Glutamatergic neuron (in vitro differentiated cells): ENCODE data around the gene FHIP1A. TPM values are rescaled to one million over a fixed set of nuclear protein-coding genes. Genes with fewer than 3 reads are reported as not detected.

Source experiments
- DNase-seq: peaks from one replicate; pipeline ENCODE4 v3.0.0; 2022
- H3K27ac Mint-ChIP-seq: one replicate; pipeline ENCODE4 v1.8.0; 2020; ENCODE audit warnings: mild to moderate bottlenecking, mixed read lengths, inconsistent platforms; ENCODE audit not compliant: unreplicated experiment
- H3K27me3 Mint-ChIP-seq: one replicate; pipeline ENCODE4 v1.8.0; 2020; ENCODE audit warnings: mild to moderate bottlenecking, moderate library complexity, mixed read lengths, inconsistent platforms; ENCODE audit not compliant: unreplicated experiment
- H3K36me3 Mint-ChIP-seq: one replicate; pipeline ENCODE4 v1.8.0; 2020; ENCODE audit warnings: mild to moderate bottlenecking, mixed read lengths, inconsistent platforms; ENCODE audit not compliant: unreplicated experiment
- H3K4me1 Mint-ChIP-seq: one replicate; pipeline ENCODE4 v1.8.0; 2020; ENCODE audit warnings: mild to moderate bottlenecking, low read depth, mixed read lengths, inconsistent platforms; ENCODE audit not compliant: unreplicated experiment
- H3K4me3 Mint-ChIP-seq: one replicate; pipeline ENCODE4 v1.8.0; 2020; ENCODE audit warnings: mild to moderate bottlenecking, mixed read lengths, inconsistent platforms; ENCODE audit not compliant: unreplicated experiment
- H3K9me3 Mint-ChIP-seq: one replicate; pipeline ENCODE4 v1.8.0; 2020; ENCODE audit warnings: mild to moderate bottlenecking, moderate library complexity, mixed read lengths, inconsistent platforms; ENCODE audit not compliant: unreplicated experiment
- long read RNA-seq: library from polyadenylated mRNA; unstranded; transcript quantifications from one replicate; pipeline ENCODE4 v2.0.0, GENCODE V29; 2020; ENCODE audit not compliant: unreplicated experiment
- total RNA-seq: library from RNA; stranded (reverse); fragmentation: NEBNext Ultra II Directional; extraction: Animal tissue kit (Norgen Biotek cat#: 25700); gene quantifications from one replicate; pipeline ENCODE4 v1.2.1, GENCODE V29; 2021; ENCODE audit not compliant: unreplicated experiment
- TF ChIP-seq, protein P1 (sequence below): fragments of 200-600 bp; sonication (generic); IDR thresholded peaks from one replicate; pipeline ENCODE4 v1.5.0; 2021; ENCODE audit not compliant: partially characterized antibody, unreplicated experiment

Gene FHIP1A
- total RNA-seq: 2.4 TPM
- long read RNA-seq, partial matches to known transcripts: 0 of 1 reads
- long read RNA-seq, other reads (novel, unspliced or antisense): 1 of 1 reads

DNA sequence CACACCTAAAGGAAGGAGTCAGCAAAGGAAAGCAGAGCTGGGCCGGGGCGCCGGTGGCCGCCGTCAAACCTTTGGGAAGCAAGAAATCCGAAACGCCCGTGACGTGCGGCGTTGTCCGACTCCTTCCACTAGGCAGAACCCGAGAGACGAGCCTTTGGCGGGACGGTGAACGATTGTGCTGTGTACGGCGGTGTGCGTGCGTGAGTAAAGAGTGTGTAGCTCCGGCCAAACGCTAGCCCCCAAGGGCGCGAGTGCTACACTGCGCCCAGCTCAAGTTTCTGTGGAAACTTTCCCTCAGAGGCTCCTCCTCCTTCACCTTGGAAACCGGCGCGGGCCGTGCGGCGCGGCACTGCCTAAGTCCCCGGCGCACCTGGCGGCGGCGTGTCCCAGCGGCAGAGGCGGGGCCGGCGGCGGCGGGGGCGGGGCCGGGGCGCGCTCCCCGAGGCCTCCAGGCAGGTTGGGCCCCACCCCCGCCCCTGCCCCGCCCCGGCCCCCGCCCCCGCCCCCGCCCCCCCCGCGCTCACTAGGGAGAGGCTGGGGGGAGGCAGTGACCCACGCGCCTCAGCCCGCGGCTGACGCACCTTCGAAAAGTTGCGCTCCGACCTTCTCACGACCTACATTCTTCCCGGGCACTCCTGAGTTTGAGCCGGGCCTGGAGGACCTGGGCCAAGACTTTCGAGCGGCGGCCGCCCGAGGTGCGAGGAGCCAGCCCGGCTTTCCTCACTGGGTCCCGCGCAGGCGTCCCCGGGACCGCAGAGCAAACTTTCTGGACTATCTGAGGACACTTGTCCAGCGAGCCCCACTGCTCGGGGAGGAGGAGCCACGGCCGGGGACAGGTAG lies at the start of gene FHIP1A:
TSS of gene FHIP1A (plus strand) at position 547 of the 840 bp plus-strand sequence. CDS start 157,084 bp downstream, outside the sequence.
- Mint-ChIP-seq H3K4me3 (peak within 1 kb of the TSS; percentile 94), H3K9me3 (no peaks in the 10 kb centered on the region), H3K36me3 (peaks cover 6% of the 10 kb centered on the region), H3K27ac (no peak within 1 kb of the TSS), H3K4me1 (peaks cover 11% of the 10 kb centered on the region), H3K27me3 (peaks cover 8% of the 10 kb centered on the region)
- DNase-seq: peak; percentile 42
- TF ChIP-seq, protein P1, sequence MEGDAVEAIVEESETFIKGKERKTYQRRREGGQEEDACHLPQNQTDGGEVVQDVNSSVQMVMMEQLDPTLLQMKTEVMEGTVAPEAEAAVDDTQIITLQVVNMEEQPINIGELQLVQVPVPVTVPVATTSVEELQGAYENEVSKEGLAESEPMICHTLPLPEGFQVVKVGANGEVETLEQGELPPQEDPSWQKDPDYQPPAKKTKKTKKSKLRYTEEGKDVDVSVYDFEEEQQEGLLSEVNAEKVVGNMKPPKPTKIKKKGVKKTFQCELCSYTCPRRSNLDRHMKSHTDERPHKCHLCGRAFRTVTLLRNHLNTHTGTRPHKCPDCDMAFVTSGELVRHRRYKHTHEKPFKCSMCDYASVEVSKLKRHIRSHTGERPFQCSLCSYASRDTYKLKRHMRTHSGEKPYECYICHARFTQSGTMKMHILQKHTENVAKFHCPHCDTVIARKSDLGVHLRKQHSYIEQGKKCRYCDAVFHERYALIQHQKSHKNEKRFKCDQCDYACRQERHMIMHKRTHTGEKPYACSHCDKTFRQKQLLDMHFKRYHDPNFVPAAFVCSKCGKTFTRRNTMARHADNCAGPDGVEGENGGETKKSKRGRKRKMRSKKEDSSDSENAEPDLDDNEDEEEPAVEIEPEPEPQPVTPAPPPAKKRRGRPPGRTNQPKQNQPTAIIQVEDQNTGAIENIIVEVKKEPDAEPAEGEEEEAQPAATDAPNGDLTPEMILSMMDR: no peak

DNA sequence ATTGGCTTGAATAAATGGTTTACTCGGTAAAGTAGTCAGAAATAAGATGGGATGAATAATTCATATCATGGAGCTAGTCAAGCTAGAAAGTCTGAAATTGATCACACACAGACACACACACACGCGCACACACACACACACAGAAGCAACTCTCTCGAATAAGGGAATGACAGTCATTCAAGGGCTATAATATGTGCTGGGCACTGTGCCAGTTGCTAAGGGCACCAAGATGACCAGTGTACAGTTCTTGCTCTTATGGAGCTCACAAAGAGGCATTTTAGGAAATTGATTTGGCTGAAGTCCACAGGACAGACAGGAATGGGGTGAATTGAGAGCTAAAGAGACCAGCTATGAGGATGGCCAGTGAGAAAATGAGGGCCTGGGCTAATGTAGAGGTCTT lies 49.4 kb upstream of the FHIP1A start:
- Mint-ChIP-seq H3K36me3 (no peaks in the 10 kb centered on the region), H3K4me1 (no peaks in the 10 kb centered on the region), H3K9me3 (peaks cover 2% of the 10 kb centered on the region), H3K27ac (no peak overlapping the region), H3K27me3 (peaks cover 3% of the 10 kb centered on the region), H3K4me3 (no peak overlapping the region)
- DNase-seq: no peak
- TF ChIP-seq, protein P1: no peak

DNA sequence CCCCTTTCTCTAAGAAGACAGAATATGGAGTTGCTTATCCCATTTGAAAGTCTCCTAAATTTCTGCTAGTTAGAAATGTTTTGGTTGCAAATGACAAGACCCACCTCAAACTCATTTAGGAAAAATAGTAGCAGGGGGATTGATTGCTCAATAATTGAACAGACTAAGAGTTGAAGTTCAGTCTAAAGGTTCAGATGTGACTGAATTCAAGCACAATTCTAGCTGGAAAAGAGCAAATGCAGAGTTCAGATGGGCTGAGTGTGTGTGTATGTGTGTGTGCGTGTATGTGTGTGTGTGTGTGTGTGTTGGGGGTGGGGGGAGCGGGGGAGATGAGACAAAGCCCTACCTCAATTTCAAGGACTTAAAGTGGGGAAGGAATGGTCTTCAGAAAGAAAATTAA lies 47.9 kb upstream of the FHIP1A start:
- no peak overlapping the region for H3K4me3 Mint-ChIP-seq
- no peaks in the 10 kb centered on the region for H3K4me1 Mint-ChIP-seq
- H3K27me3 Mint-ChIP-seq: no peaks in the 10 kb centered on the region
- H3K36me3 Mint-ChIP-seq: no peaks in the 10 kb centered on the region
- H3K27ac Mint-ChIP-seq: no peak overlapping the region
- H3K9me3 Mint-ChIP-seq: no peaks in the 10 kb centered on the region
- TF ChIP-seq, protein P1: no peak
- no peak for DNase-seq

DNA sequence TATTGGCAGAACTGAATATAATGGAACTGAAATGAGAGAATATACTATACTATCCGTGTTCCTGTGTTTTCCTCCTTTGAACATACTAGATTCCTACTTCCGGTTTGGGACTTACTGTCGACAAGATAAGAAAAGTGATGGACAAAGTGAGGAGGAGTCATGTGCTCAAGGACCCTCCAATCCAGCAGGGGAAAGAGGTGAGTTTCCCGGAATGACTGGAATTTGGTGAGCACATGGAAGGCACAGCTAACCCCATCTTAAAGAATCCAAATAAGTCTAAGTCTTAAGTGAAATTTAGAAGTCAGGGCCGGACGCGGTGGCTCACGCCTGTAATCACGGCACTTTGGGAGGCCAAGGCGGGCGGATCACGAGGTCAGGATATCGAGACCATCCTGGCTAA lies 47.0 kb upstream of the FHIP1A start:
- no peak for DNase-seq
- Mint-ChIP-seq H3K27me3 (no peaks in the 10 kb centered on the region), H3K36me3 (no peaks in the 10 kb centered on the region), H3K9me3 (no peaks in the 10 kb centered on the region), H3K27ac (no peak overlapping the region), H3K4me3 (no peak overlapping the region), H3K4me1 (no peaks in the 10 kb centered on the region)
- TF ChIP-seq, protein P1: no peak
